WTC11 (cell line): Measurements from ENCODE around the gene ZCCHC7.
"Not testable (repeated sequence)": the region's sequence is repeated elsewhere in the genome, so short reads cannot be mapped to it uniquely, and the experiment has no call there.

Source experiments
- MAX ChIP-seq: sonication (generic); formaldehyde crosslinking; IDR thresholded peaks from 2 replicates; pipeline ENCODE4 v1.8.0; 2022; ENCODE audit warnings: mild to moderate bottlenecking, missing genetic modification reagents
- USF2 ChIP-seq: sonication (generic); formaldehyde crosslinking; IDR thresholded peaks from 2 replicates; pipeline ENCODE4 v1.8.1; 2023; ENCODE audit warnings: mild to moderate bottlenecking, missing genetic modification reagents, moderate library complexity

- not testable (repeated sequence) for TF ChIP-seq USF2 (CRISPR knock-in tag); MAX
These were observed 27.6 kb upstream of the ZCCHC7 start for GRCh38 chr9:37092714-37093295.
